GM12878 (cell line): ENCODE data around the gene ST7. TPM values are rescaled to one million over a fixed set of nuclear protein-coding genes. Genes with fewer than 3 reads are reported as not detected.

Experiments
- ATF7 ChIP-seq: fragments of 450-650 bp; IDR thresholded peaks from 2 replicates; pipeline ENCODE4 v1.6.1; 2016; ENCODE audit warnings: low read depth, mild to moderate bottlenecking
- CEBPB ChIP-seq, 2 experiments: fragments of 150-350 bp in 1 of 2; IDR thresholded peaks; 2 replicates each; pipeline ENCODE4 v1.6.1; 2012 to 2014; ENCODE audit warnings: low read depth in 2 of 2, low read length in 2 of 2, borderline replicate concordance in 1 of 2, inconsistent platforms in 1 of 2
- ETV6 ChIP-seq, 2 experiments: fragments of 450-650 bp in 1 of 2; IDR thresholded peaks in 1 of 2; conservative IDR thresholded peaks in 1 of 2; 2 replicates each; pipeline ENCODE4 v1.6.1; 2014; ENCODE audit warnings: antibody characterized with exemption in 1 of 2, borderline replicate concordance in 1 of 2, low read depth in 1 of 2, mild to moderate bottlenecking in 1 of 2, moderate library complexity in 1 of 2
- HDAC2 ChIP-seq: fragments of 200-600 bp; sonication (generic); IDR thresholded peaks from 2 replicates; pipeline ENCODE4 v1.6.1; 2017
- IKZF1 ChIP-seq: fragments of 450-650 bp; conservative IDR thresholded peaks from 2 replicates; pipeline ENCODE4 v1.6.1; 2017; ENCODE audit warnings: antibody characterized with exemption, mild to moderate bottlenecking
- IKZF2 ChIP-seq, 2 experiments: fragments of 450-650 bp; IDR thresholded peaks; 2 replicates each; pipeline ENCODE4 v1.6.1; 2017; ENCODE audit warnings: mild to moderate bottlenecking in 2 of 2, moderate library complexity in 2 of 2
- MEF2B ChIP-seq: fragments of 450-650 bp; IDR thresholded peaks from 2 replicates; pipeline ENCODE4 v1.6.1; 2018; ENCODE audit warnings: mild to moderate bottlenecking, moderate library complexity; ENCODE audit not compliant: partially characterized antibody, poor library complexity, severe bottlenecking
- NBN ChIP-seq: fragments of 450-650 bp; IDR thresholded peaks from 2 replicates; pipeline ENCODE4 v1.6.1; 2016
- RB1 ChIP-seq: fragments of 450-650 bp; formaldehyde crosslinking; IDR thresholded peaks from 2 replicates; pipeline ENCODE4 v1.6.1; 2017; ENCODE audit warnings: mild to moderate bottlenecking, borderline replicate concordance
- RFX5 ChIP-seq: IDR thresholded peaks from 2 replicates; pipeline ENCODE4 v1.6.1; 2011; ENCODE audit warnings: low read depth, low read length, improper control_type of control experiment
- SMAD1 ChIP-seq: fragments of 450-650 bp; IDR thresholded peaks from 2 replicates; pipeline ENCODE4 v1.6.1; 2018; ENCODE audit warnings: mild to moderate bottlenecking, low read depth; ENCODE audit not compliant: partially characterized antibody
- SUZ12 ChIP-seq: fragments of 200-600 bp; sonication (generic); IDR thresholded peaks from one replicate; pipeline ENCODE4 v1.6.1; 2018; ENCODE audit warnings: antibody characterized with exemption, mild to moderate bottlenecking; ENCODE audit not compliant: unreplicated experiment
- TCF3 ChIP-seq: IDR thresholded peaks from 2 replicates; pipeline ENCODE4 v1.6.1; 2012; ENCODE audit warnings: low read depth, mild to moderate bottlenecking, low read length, borderline replicate concordance; ENCODE audit not compliant: insufficient read depth
- polyA plus RNA-seq, 11 experiments: library from polyadenylated mRNA; depleted of rRNA in 4 of 11; unstranded in 6 of 11; stranded (reverse) in 5 of 11; fragments of >200 nt; fragmentation: Nextera tagmentation in 4 of 11; fragmentation: Illumina TruSeq in 1 of 11; extraction: Ambion mirVana in 4 of 11; extraction: Trizol in 1 of 11; gene quantifications; 1 replicate in 1 of 11; 2 replicates in 10 of 11; pipeline versions ENCODE4 v1.2.1 to v1.2.3, GENCODE V29; 2011 to 2016; ENCODE audit warnings: inconsistent platforms in 2 of 11, missing spikeins in 2 of 11, low read depth in 1 of 11
- total RNA-seq, 4 experiments: library from RNA; depleted of rRNA in 3 of 4; stranded (reverse); fragments of >200 nt in 3 of 4; fragmentation: Illumina TruSeq in 1 of 4; extraction: Trizol in 1 of 4; gene quantifications; 2 replicates each; pipeline versions ENCODE4 v1.2.1 to v1.2.3, GENCODE V29; 2013 to 2021
- TF ChIP-seq, protein P1 (sequence below): IDR thresholded peaks from 2 replicates; pipeline ENCODE4 v1.6.1; 2012; ENCODE audit warnings: improper control_type of control experiment, low read depth, low read length; ENCODE audit not compliant: insufficient replicate concordance
- TF ChIP-seq, protein P2 (sequence below): IDR thresholded peaks from 2 replicates; pipeline ENCODE4 v1.6.1; 2011; ENCODE audit warnings: low read depth, low read length, improper control_type of control experiment, borderline replicate concordance
- TF ChIP-seq, protein P3 (sequence below): fragments of 450-650 bp; IDR thresholded peaks from 2 replicates; pipeline ENCODE4 v1.6.1; 2017; ENCODE audit warnings: mild to moderate bottlenecking, moderate library complexity
- TF ChIP-seq, protein P4 (sequence below): fragments of 450-650 bp; formaldehyde crosslinking; IDR thresholded peaks from 2 replicates; pipeline ENCODE4 v1.5.0; 2022; ENCODE audit warnings: mild to moderate bottlenecking, missing genetic modification characterization

The ST7 gene
- total and polyA plus RNA-seq, 10 of the 15 experiments (the other 5 are each of a cell fraction or from before 2014, with no cell fraction given) = 27.7 to 76.4 (median 53.6) TPM

DNA sequence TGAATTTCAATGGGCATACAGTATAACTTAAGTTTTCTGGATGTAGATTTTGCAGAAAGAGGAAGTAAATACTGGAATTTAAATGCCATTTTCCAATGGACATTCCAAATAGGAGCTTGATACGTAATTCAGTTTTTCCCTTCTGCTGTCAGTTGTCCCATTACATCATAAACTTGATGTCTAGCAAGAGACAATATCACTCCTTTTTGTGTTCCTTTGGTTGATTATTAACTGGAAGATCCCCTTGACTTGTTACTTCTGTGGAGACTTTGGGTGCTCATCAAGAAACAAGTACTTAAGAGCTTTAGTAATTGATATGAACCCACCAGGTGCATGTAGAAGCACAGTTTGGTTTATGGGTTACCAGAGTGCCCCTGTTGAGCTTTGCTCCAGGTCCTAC lies 116.1 kb downstream of the ST7 start (continued):
- TF ChIP-seq, protein P1, sequence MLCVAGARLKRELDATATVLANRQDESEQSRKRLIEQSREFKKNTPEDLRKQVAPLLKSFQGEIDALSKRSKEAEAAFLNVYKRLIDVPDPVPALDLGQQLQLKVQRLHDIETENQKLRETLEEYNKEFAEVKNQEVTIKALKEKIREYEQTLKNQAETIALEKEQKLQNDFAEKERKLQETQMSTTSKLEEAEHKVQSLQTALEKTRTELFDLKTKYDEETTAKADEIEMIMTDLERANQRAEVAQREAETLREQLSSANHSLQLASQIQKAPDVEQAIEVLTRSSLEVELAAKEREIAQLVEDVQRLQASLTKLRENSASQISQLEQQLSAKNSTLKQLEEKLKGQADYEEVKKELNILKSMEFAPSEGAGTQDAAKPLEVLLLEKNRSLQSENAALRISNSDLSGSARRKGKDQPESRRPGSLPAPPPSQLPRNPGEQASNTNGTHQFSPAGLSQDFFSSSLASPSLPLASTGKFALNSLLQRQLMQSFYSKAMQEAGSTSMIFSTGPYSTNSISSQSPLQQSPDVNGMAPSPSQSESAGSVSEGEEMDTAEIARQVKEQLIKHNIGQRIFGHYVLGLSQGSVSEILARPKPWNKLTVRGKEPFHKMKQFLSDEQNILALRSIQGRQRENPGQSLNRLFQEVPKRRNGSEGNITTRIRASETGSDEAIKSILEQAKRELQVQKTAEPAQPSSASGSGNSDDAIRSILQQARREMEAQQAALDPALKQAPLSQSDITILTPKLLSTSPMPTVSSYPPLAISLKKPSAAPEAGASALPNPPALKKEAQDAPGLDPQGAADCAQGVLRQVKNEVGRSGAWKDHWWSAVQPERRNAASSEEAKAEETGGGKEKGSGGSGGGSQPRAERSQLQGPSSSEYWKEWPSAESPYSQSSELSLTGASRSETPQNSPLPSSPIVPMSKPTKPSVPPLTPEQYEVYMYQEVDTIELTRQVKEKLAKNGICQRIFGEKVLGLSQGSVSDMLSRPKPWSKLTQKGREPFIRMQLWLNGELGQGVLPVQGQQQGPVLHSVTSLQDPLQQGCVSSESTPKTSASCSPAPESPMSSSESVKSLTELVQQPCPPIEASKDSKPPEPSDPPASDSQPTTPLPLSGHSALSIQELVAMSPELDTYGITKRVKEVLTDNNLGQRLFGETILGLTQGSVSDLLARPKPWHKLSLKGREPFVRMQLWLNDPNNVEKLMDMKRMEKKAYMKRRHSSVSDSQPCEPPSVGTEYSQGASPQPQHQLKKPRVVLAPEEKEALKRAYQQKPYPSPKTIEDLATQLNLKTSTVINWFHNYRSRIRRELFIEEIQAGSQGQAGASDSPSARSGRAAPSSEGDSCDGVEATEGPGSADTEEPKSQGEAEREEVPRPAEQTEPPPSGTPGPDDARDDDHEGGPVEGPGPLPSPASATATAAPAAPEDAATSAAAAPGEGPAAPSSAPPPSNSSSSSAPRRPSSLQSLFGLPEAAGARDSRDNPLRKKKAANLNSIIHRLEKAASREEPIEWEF = no peak
- TF ChIP-seq, protein P2, sequence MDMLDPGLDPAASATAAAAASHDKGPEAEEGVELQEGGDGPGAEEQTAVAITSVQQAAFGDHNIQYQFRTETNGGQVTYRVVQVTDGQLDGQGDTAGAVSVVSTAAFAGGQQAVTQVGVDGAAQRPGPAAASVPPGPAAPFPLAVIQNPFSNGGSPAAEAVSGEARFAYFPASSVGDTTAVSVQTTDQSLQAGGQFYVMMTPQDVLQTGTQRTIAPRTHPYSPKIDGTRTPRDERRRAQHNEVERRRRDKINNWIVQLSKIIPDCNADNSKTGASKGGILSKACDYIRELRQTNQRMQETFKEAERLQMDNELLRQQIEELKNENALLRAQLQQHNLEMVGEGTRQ = no peak
- TF ChIP-seq HDAC2 (no peak), RFX5 (no peak), TCF3 (no peak), RB1 (no peak), CEBPB (IDR thresholded peaks at IDR 0.05; ENCODE audit: borderline replicate concordance in 1 of 2, low read depth in 2 of 2, low read length in 2 of 2) (no peak), NBN (no peak), ETV6 (conservative IDR thresholded peaks at IDR 0.05 in 1 of 2, IDR thresholded peaks at IDR 0.05 in 1 of 2; ENCODE audit: borderline replicate concordance in 1 of 2, low read depth in 1 of 2) (no peak), IKZF1 (peak; percentile 87), SUZ12 (no peak), IKZF2 (IDR thresholded peaks at IDR 0.05) (peak; percentile 84 to 86; a peak in 3 of 4 replicates), MEF2B (no peak), SMAD1 (no peak), ATF7 (peak; percentile 91)
- TF ChIP-seq, protein P3, sequence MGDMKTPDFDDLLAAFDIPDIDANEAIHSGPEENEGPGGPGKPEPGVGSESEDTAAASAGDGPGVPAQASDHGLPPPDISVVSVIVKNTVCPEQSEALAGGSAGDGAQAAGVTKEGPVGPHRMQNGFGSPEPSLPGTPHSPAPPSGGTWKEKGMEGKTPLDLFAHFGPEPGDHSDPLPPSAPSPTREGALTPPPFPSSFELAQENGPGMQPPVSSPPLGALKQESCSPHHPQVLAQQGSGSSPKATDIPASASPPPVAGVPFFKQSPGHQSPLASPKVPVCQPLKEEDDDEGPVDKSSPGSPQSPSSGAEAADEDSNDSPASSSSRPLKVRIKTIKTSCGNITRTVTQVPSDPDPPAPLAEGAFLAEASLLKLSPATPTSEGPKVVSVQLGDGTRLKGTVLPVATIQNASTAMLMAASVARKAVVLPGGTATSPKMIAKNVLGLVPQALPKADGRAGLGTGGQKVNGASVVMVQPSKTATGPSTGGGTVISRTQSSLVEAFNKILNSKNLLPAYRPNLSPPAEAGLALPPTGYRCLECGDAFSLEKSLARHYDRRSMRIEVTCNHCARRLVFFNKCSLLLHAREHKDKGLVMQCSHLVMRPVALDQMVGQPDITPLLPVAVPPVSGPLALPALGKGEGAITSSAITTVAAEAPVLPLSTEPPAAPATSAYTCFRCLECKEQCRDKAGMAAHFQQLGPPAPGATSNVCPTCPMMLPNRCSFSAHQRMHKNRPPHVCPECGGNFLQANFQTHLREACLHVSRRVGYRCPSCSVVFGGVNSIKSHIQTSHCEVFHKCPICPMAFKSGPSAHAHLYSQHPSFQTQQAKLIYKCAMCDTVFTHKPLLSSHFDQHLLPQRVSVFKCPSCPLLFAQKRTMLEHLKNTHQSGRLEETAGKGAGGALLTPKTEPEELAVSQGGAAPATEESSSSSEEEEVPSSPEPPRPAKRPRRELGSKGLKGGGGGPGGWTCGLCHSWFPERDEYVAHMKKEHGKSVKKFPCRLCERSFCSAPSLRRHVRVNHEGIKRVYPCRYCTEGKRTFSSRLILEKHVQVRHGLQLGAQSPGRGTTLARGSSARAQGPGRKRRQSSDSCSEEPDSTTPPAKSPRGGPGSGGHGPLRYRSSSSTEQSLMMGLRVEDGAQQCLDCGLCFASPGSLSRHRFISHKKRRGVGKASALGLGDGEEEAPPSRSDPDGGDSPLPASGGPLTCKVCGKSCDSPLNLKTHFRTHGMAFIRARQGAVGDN = no peak
- TF ChIP-seq, protein P4, sequence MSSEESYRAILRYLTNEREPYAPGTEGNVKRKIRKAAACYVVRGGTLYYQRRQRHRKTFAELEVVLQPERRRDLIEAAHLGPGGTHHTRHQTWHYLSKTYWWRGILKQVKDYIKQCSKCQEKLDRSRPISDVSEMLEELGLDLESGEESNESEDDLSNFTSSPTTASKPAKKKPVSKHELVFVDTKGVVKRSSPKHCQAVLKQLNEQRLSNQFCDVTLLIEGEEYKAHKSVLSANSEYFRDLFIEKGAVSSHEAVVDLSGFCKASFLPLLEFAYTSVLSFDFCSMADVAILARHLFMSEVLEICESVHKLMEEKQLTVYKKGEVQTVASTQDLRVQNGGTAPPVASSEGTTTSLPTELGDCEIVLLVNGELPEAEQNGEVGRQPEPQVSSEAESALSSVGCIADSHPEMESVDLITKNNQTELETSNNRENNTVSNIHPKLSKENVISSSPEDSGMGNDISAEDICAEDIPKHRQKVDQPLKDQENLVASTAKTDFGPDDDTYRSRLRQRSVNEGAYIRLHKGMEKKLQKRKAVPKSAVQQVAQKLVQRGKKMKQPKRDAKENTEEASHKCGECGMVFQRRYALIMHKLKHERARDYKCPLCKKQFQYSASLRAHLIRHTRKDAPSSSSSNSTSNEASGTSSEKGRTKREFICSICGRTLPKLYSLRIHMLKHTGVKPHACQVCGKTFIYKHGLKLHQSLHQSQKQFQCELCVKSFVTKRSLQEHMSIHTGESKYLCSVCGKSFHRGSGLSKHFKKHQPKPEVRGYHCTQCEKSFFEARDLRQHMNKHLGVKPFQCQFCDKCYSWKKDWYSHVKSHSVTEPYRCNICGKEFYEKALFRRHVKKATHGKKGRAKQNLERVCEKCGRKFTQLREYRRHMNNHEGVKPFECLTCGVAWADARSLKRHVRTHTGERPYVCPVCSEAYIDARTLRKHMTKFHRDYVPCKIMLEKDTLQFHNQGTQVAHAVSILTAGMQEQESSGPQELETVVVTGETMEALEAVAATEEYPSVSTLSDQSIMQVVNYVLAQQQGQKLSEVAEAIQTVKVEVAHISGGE (CRISPR knock-in tag) = no peak
